Left ventricle myocardium superior (tissue), 1 donor: ENCODE data around the gene C6orf136. TPM values are rescaled to one million over a fixed set of nuclear protein-coding genes. Genes with fewer than 3 reads are reported as not detected.

ENCODE experiments used
- total RNA-seq: library from RNA; stranded (reverse); fragmentation: NEBNext Ultra II Directional; extraction: Animal tissue kit (Norgen Biotek cat#: 25700); gene quantifications from one replicate; pipeline ENCODE4 v1.2.1, GENCODE V29; 2021
- donor health status: DM: no; HTN: yes; CAD: no; lungs with severe emphysema.

Gene C6orf136
- total RNA-seq, 1 donor from 2014 or later: 54.9 TPM

Other genes with a start within 250 kb of the C6orf136 start
- gene HLA-E, start 157.6 kb upstream of the C6orf136 start, total RNA-seq: 155 TPM
- gene GNL1, start 90.6 kb upstream of the C6orf136 start, total RNA-seq: 18.4 TPM
- gene PRR3, start 89.8 kb upstream of the C6orf136 start, total RNA-seq: 2.9 TPM
- 37.8 TPM for gene ABCF1, start 75.7 kb upstream of the C6orf136 start, total RNA-seq
- 32.7 TPM for gene PPP1R10, start 29.9 kb upstream of the C6orf136 start, total RNA-seq
- 129 TPM for gene MRPS18B, start 29.3 kb upstream of the C6orf136 start, total RNA-seq
- gene ATAT1, start 20.3 kb upstream of the C6orf136 start, total RNA-seq: 1.7 TPM
- gene DHX16, start 25.9 kb downstream of the C6orf136 start, total RNA-seq: 20.2 TPM
- 15.0 TPM for gene PPP1R18, start 39.5 kb downstream of the C6orf136 start, total RNA-seq
- 4.6 TPM for gene NRM, start 43.9 kb downstream of the C6orf136 start, total RNA-seq
- gene MDC1, start 70.1 kb downstream of the C6orf136 start, total RNA-seq: 13.2 TPM
- gene TUBB, start 73.2 kb downstream of the C6orf136 start, total RNA-seq: 196 TPM
- 238 TPM for gene FLOT1, start 95.6 kb downstream of the C6orf136 start, total RNA-seq
- 12.7 TPM for gene IER3, start 97.4 kb downstream of the C6orf136 start, total RNA-seq
- 25.7 TPM for gene DDR1, start 237.4 kb downstream of the C6orf136 start, total RNA-seq